Endometrial microvascular endothelial cells (primary cell): ENCODE data around the gene S100A6. TPM values are rescaled to one million over a fixed set of nuclear protein-coding genes. Genes with fewer than 3 reads are reported as not detected.

Experiments used
- in situ Hi-C: cut with HindIII; loops from 2 replicates; pipeline ENCODE4 v1.10.0; 2017; ENCODE audit warnings: low sequenced_read_pairs, low pct_unique_long_range_greater_than_20kb; ENCODE audit errors: inconsistent ontology term
- total RNA-seq: library from RNA; depleted of rRNA; stranded (reverse); fragments of >200 nt; gene quantifications from one replicate; pipeline ENCODE4 v1.2.3, GENCODE V29; 2015; ENCODE audit errors: inconsistent ontology term

The S100A6 gene
- total RNA-seq, 1 donor from 2014 or later, result 690 TPM

- in situ Hi-C loops, result no loop called here
These were observed 22.8 kb downstream of the S100A6 start for GRCh38 chr1:153513023-153513422.

- in situ Hi-C loops, result no loop called here
These were observed 24.8 kb downstream of the S100A6 start for GRCh38 chr1:153510984-153511410.

GRCh38 chr1:153509729-153510354, 25.9 kb downstream of the S100A6 start:
- in situ Hi-C loops, result no loop called here

- in situ Hi-C loops, result no loop called here
These were observed 26.8 kb downstream of the S100A6 start for GRCh38 chr1:153509036-153509435.

- in situ Hi-C loops, result no loop called here
These were observed 27.7 kb downstream of the S100A6 start for GRCh38 chr1:153507926-153508583.

GRCh38 chr1:153506831-153507413, 28.9 kb downstream of the S100A6 start:
- in situ Hi-C loops, result no loop called here

GRCh38 chr1:153506386-153506785, 29.4 kb downstream of the S100A6 start:
- in situ Hi-C loops, result no loop called here

- in situ Hi-C loops, result no loop called here
These were observed 30.2 kb downstream of the S100A6 start for GRCh38 chr1:153505576-153505975.

GRCh38 chr1:153503766-153504165, 32.0 kb downstream of the S100A6 start:
- in situ Hi-C loops, result no loop called here

GRCh38 chr1:153498746-153499145, 37.0 kb downstream of the S100A6 start:
- in situ Hi-C loops, result loop anchor here (25.0 kb wide), 1 partner anchor 136 kb away; the partner anchor contains the start of gene S100A9

GRCh38 chr1:153495536-153495935, 40.3 kb downstream of the S100A6 start:
- in situ Hi-C loops, result loop anchor here (25.0 kb wide), 1 partner anchor 133 kb away; the partner anchor contains the start of gene S100A9

- in situ Hi-C loops, result loop anchor here (25.0 kb wide), 1 partner anchor 133 kb away; the partner anchor contains the start of gene S100A9
These were observed 40.7 kb downstream of the S100A6 start for GRCh38 chr1:153494976-153495535.

GRCh38 chr1:153493343-153493960, 42.3 kb downstream of the S100A6 start:
- in situ Hi-C loops, result loop anchor here (25.0 kb wide), 1 partner anchor 131 kb away; the partner anchor contains the start of gene S100A9

GRCh38 chr1:153490272-153491051, 45.3 kb downstream of the S100A6 start:
- in situ Hi-C loops, result loop anchor here (25.0 kb wide), 1 partner anchor 128 kb away; the partner anchor contains the start of gene S100A9

GRCh38 chr1:153488731-153489130, 47.1 kb downstream of the S100A6 start:
- in situ Hi-C loops, result loop anchor here (25.0 kb wide), 1 partner anchor 126 kb away; the partner anchor contains the start of gene S100A9

- in situ Hi-C loops, result loop anchor here (25.0 kb wide), 1 partner anchor 125 kb away; the partner anchor contains the start of gene S100A9
These were observed 48.1 kb downstream of the S100A6 start for GRCh38 chr1:153487707-153488106.

- in situ Hi-C loops, result loop anchor here (25.0 kb wide), 1 partner anchor 124 kb away; the partner anchor contains the start of gene S100A9
These were observed 49.9 kb downstream of the S100A6 start for GRCh38 chr1:153485863-153486262.
